Stimulated activated CD4-positive, alpha-beta T cell treated with anti-CD3 and anti-CD28 coated beads, TNF-alpha, amount 100 ng/mL, for 4 hours (primary cell): ENCODE data around the gene LTV1.
"Not testable (repeated sequence)": the region's sequence is repeated elsewhere in the genome, so short reads cannot be mapped to it uniquely, and the experiment has no call there.

ENCODE experiments used
- DNase-seq, 3 experiments: peaks; one replicate each; pipeline ENCODE4 v3.0.0-alpha.2; 2020; ENCODE audit warnings: low read depth in 3 of 3

Gene LTV1

GRCh38 chr6:143843677-143843999 is 500 bp downstream of the LTV1 start:
- DNase-seq, result no peak

- DNase-seq, result no peak
Measured at GRCh38 chr6:143844006-143844405, 868 bp downstream of the LTV1 start.

GRCh38 chr6:143845033-143845432 is 1.9 kb downstream of the LTV1 start:
- no peak for DNase-seq

- not testable (repeated sequence) for DNase-seq
Measured at GRCh38 chr6:143851706-143852105, 8.6 kb downstream of the LTV1 start.

- DNase-seq, result not testable (repeated sequence)
Measured at GRCh38 chr6:143855057-143855456, 11.9 kb downstream of the LTV1 start.

GRCh38 chr6:143856762-143857161 is 13.6 kb downstream of the LTV1 start:
- not testable (repeated sequence) for DNase-seq

GRCh38 chr6:143857651-143858050 is 14.5 kb downstream of the LTV1 start:
- DNase-seq, result no peak

- no peak for DNase-seq
Measured at GRCh38 chr6:143859891-143860660, 16.9 kb downstream of the LTV1 start.

- no peak for DNase-seq
Measured at GRCh38 chr6:143863771-143864170, 20.6 kb downstream of the LTV1 start.

- no peak for DNase-seq
Measured at GRCh38 chr6:143864234-143864633, 21.1 kb downstream of the LTV1 start, which contains the start of gene ZC2HC1B. Gene ZC2HC1B, plus strand, starts transcription at chr6:143864474. Its CDS starts 66 bp downstream, at chr6:143864540.

- DNase-seq, result no peak
Measured at GRCh38 chr6:143867236-143867635, 24.1 kb downstream of the LTV1 start.

GRCh38 chr6:143868808-143869207 is 25.7 kb downstream of the LTV1 start:
- not testable (repeated sequence) for DNase-seq

- DNase-seq, result not testable (repeated sequence)
Measured at GRCh38 chr6:143871202-143871730, 28.1 kb downstream of the LTV1 start.

- DNase-seq, result no peak
Measured at GRCh38 chr6:143872201-143872600, 29.1 kb downstream of the LTV1 start.

GRCh38 chr6:143873600-143873999 is 30.5 kb downstream of the LTV1 start:
- DNase-seq, result not testable (repeated sequence)

- DNase-seq, result not testable (repeated sequence)
Measured at GRCh38 chr6:143874503-143874902, 31.4 kb downstream of the LTV1 start.

GRCh38 chr6:143877584-143878271 is 34.6 kb downstream of the LTV1 start:
- no peak for DNase-seq

GRCh38 chr6:143878272-143878760 is 35.2 kb downstream of the LTV1 start:
- no peak for DNase-seq

- no peak for DNase-seq
Measured at GRCh38 chr6:143880412-143880811, 37.3 kb downstream of the LTV1 start.

GRCh38 chr6:143882401-143882930 is 39.3 kb downstream of the LTV1 start:
- DNase-seq, result no peak

- DNase-seq, result no peak
Measured at GRCh38 chr6:143884216-143884900, 41.2 kb downstream of the LTV1 start.

- DNase-seq, result no peak
Measured at GRCh38 chr6:143885116-143885515, 42.0 kb downstream of the LTV1 start.
